Amniotic epithelial cell (primary cell): ENCODE results near the gene ADGRV1.

Source experiments
- DNase-seq: peaks from one replicate; pipeline ENCODE4 v3.0.0-alpha.2; 2010; ENCODE audit warnings: low read depth

Gene ADGRV1

DNA sequence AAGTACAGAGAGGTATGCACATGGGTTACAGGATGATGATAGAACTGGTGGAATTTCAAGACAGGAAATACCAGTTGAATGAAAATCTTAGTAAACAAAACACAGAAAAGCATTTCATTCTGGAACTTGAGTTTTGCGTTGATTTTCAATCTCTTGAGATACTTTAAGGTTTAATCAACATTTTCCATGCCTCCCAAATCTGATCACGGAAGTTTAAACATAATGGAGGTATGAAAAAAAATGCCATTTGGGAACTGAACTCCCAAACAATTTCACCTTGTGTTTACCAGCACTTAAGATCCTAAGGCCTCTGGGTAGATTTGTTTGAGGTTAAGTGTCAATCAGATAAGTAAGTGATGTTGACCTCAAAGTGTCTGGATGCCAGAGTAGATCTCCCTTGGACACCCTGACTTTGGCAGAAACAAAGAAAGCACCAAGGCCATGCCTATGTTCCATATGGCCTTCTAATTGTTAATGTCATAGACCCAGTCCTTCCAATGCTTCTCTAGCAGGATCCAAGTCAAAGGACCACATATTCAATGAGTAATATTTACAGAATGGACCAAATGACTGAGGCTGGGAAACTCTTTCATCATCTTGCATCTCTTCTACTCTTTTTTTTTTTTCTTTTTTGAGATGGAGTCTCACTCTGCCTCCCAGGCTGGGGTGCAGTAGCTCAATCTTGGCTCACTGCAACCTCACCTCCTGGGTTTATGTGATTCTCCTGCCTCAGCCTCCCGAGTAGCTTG is 607.6 kb downstream of the ADGRV1 start:
- peak; percentile 55 for DNase-seq

DNA sequence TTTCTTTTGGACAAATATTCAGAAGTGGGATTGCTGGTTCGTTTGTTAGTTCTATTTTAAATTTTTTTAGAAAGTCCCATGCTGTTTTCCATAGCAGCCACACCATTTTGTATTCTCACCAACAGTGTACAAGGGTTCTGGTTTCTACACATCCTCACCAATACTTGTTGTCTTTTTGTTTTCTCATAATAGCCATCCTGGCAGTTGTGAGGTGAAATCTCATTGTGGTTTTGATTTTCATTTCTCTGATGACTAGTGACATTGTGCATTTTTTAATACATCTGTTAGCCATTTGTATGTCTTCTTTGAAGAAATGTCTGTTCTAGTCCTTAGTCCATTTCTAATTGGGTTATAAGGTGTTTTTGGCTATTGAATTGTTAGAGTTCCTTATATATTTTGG is 610.3 kb downstream of the ADGRV1 start:
- no peak for DNase-seq

DNA sequence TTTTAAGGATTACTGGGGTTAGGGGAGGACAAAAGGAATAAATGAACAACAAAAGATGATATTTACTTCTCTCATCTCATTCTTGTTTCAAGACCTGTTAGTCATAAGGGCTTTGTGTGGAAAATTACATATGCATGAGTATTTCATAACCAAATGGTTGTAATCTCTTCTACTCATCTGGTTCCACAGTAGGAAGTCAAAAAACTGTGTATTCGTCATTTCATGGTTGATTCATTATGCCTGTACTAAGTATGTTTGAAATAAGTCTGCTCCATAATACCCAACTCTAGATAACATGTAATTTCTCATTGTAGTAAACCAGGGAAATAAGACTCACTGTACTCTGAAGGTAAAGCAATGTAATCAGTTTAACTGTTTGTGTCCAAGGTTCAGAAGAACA is 611.7 kb downstream of the ADGRV1 start:
- DNase-seq, result peak; percentile 92

DNA sequence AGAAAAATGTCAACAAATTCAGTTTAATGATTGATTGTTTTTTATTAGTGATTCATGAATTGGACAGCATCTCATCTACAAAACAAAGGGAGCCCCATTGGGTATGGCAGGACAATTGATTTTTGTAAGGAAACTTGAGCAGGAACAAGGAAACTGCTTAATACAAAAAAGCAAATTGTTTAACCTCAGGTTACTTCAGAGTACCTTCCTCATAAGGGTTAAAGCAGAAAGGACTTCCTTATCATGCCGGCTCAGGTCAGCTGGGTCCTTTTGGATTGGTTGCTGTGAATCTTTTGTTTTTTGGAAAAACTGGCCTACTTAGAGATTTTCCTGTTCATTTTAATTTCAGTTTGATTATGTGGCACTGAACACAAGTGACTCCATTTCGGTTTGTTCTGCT is 612.7 kb downstream of the ADGRV1 start:
- no peak for DNase-seq

DNA sequence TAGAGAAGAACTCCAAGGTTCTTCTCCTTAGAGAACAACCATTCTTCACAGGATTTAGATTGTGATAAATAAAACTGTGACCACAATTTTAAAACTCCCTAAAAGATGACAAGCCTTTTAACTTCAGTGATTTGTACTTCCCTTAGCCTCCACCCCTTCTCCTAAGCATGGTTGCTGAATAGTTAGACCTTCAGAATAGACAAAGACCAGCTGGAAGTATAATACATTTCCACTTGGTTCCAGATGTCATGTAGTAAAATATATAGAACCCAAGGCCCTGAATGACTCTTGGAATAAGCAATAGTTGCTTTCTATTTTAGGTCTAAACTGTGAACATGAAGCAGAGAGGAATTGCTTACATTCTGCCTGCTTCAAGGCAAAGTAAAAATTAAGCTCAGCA is 615.8 kb downstream of the ADGRV1 start:
- no peak for DNase-seq

DNA sequence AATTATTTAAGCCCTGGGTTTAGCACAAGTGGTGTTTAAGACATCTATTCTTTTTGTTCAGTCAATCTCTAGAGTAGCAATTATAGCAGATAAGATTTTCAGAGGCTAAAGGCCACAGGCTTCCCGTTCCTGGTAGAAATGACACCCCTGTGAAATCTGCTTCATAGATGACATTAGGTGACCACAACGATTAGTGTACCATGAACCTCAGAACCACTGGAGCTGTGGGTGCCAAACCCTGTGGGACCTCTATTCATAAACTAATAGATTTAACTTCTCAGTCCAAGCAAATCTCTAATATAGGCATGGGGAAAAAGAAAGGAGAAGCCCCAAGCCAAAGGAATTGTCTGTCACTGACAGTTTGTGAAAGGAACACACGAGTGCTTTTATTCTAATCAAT is 617.1 kb downstream of the ADGRV1 start:
- DNase-seq, result no peak

DNA sequence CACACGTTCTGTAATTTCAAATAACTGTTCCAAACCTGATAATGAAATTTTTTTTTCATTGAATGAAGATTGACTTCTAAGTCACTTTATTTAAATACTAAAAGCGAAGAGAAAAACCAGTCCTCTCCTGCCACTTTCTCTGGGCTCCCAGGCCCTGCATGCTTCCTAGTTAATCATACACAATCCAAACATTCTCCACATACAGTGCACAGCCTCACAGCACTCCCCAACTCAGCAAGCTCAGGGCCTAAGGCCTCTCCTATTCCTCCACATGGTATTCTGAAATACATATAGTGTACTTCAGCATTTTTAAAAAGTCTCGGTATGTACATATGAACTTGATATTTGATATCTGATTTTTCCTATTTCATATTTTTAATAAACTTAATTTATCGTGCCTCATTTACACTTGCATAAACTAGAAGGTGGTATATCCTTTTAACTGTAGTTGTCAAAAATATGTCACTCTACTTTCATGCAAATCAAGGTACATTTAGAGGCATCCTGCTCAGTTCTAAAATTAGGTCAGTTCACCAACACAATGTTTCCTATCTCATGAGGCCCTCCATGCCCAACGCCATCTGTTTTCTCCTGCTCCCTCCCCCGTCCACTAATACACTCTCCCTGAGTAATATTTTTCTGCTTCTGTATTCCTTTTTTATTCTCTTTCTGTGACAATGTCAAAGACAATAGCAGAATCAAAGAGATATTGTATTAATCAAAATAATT is 617.9 kb downstream of the ADGRV1 start:
- peak; percentile 42 for DNase-seq

DNA sequence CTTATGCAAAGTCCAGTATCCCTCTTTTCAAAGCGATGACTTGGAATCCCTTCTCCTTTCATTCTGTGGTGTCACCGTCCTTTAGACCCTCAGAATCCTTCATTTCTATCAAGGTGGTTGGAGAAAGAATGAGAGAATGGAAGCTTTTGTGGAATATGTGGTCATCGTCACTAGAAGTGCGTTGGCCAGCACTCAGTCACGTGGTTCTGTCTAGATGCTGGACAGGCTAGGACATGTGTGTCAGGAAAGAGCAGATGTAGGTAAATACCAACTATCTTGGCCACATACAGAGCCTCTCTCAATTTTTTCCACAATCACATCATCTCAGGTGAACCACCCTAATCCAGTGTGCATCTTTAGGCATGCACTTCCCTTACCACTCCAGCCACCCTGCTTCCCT is 618.5 kb downstream of the ADGRV1 start:
- no peak for DNase-seq

DNA sequence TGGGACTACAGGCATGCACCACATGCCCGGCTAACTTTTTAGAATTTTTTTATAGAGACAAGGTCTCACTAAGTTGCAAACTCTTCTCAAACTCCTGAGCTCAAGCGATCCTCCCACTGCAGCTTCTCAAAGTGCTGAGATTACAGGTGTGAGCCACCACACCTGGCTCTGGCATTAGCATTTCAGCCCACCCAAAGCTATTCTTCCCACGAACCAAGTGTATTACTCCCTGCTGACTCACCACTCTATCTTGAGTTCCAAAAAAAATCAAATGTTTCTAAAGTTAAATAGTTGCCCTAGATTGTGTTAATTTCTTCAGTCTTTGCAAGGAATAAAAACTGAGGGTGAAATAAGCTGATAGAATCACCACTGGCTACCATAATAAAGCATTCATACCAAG is 619.0 kb downstream of the ADGRV1 start:
- DNase-seq, result no peak

DNA sequence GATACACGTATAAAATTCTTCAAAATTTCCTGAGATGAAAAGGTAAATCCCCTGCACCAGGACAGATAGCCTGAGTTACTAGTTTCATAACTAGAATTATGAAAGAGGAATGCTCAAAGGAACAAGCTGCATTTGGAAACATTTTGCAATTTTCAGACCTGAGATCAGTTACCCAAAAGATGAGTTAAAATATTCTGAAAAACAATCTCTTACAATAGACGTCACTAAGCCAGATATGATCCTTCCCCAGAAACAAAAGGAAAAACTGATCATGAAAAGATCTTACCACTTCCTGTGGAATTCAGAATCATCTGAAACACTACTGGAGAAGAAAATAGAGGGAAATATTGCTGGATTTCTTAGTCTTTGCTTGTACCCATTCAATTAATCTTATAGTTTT is 619.9 kb downstream of the ADGRV1 start:
- peak; percentile 78 for DNase-seq

DNA sequence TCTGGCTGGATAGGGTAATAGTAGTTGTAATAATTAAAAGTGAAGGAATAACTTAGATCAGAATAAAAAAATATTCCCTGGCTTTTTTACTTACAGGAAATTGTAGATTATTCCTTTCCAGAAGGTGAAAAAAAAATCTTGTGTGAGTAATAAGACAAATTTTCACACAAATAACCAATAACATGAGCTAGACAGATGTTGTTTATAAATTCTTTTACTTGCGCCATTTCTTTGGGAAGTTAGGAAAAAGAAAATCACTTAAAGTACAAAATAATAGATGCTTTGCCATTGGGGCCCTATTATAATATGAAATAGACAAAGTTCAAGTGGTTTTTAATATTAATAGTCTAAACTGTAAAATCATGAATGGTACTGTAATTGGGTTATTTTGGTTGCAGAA is 620.4 kb downstream of the ADGRV1 start:
- peak; percentile 48 for DNase-seq

DNA sequence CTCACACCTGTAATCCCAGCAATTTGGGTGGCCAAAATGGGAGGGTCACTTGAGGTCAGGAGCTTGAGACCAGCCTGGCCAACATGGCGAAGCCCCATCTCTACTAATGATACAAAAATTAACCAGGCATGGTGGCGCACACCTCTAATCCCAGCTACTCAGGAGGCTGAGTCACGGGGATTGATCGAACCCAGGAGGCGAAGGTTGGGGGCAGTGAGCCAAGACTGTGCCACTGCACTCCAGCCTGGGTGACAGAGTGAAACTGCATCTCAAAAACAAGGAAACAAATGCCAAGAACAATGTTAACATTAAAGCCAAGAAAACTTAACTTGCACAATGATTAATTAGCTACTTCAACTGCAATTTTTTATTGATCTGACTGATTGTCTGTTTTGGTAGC is 621.9 kb downstream of the ADGRV1 start:
- no peak for DNase-seq

DNA sequence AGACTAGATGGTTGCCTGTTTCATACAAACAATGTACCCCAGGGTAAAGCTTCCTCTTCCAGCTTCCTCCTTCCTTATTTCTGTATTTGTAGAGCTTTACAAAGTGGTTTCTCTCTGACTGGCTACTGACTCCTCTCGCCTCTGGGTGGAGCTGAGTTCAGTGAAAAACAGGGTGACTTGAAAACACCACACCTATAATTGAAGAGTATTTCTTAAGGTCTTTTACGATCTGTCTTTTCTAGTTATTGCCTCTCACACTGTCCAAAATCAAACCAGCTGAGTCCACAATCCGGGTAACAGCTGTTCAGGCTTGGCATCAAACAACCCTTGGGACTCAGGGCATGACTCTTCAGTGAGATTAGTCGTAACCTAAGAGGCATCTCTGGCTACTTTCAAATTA is 624.2 kb downstream of the ADGRV1 start:
- no peak for DNase-seq

DNA sequence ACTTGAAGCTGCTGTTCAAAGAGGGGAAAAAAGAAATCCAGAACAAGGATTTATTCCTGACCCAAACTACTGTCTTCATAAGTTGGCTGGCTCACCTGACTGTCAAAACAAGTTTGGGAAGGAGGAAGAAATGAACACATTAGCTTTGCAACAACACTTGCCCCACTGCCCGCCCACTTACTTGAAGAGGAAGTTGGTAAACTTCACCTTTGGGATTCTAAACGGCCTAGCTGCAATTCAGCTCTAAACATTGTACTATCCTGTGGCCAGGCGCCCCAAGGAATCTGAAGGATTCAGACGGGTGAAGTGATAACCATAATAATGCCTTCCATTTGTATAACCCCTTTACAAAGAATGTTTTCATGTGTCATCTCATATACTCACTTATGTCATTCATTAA is 625.1 kb downstream of the ADGRV1 start:
- DNase-seq, result no peak

DNA sequence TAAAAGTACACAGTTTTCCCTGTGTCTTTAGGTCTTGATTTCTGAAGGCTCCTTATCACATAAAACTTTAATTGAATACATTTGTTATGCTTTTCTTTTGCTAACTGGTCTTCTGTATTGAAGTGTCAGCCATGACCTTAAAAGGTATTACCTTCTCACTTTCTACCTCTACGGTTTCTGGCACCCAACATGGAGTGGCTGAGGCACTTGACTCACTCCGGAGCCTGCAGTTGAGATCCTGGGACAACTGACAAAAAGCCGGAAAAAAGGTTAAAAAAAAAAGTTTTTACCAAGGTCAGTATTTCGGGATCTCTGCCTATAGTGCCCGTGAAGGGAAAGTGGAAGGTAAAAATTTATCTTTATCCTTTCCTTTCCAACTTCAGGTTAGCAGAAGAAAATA is 627.5 kb downstream of the ADGRV1 start:
- DNase-seq, result no peak

DNA sequence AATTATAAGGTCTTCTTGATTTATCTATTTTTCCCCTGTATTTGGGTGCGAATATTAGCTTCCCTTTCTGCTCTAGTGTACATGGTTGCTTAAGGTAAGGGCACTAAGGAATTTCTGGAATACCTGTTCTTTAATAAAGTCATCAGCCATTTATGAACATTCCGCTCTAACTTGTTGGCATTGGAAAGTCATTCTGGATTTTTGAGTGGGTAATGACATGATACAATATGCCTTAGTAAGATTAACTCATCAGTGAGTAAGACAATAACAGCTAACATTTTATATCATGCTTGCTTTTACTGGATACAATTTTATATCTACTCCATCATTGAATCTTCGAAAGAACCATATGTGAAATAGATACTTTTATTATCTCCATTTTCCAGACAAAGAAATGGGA is 628.4 kb downstream of the ADGRV1 start:
- no peak for DNase-seq

DNA sequence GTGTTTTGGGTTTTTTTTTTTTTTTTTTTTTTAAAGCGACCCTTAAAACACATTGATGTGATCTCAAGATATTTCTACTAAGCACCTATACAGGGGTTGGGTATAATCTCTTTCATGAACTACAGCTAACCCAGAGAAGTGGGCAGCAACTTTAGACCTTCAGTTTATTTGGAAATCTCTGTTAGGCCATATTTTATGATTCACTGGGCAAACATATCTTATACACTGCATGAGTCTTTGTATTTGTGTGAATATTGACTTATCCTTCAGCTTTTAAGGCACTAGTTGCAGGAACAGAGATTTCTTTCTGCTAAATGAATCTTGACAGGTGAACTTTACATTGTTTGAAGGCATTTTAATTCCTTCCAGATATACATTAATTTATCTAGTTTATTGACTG is 630.2 kb downstream of the ADGRV1 start:
- no peak for DNase-seq

DNA sequence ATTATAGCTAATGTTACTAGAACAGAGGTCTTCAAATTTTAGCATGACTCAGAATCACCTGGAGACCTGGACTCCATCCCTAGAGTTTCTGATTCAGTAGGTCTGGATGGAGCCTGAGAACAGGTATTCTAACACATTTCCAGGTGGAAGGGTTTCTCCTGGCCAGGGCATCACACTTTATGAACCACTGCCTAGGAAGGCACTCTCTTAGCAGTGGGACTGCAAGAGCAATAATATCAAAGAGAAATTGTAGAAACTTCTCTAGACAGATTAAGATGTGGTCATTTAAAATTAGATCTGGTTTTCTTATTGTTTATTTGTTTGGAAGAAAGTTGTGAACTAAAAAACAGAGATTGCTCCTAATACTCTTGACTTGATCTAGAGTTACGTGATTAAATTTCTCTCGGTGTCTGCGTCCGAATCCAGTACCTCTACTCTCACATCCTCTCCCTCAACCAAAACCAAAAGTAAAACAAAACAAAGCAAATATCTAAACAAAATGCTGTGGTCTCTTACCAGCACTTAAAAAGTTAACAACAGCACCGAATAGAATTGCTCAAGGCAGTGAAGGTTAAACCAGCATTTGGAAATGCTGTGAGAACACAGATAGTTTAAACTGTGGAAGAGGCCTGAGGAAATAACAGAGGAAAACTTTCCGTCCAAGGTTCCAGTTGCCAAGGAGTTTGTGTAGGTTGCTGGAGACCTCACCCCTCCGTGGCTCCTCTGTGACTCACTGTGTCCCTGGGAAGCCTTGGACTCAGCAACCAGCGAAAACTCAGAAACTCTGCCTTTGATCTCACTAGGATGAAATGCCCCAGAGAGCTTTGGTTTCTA is 631.1 kb downstream of the ADGRV1 start:
- DNase-seq, result peak; percentile 82

DNA sequence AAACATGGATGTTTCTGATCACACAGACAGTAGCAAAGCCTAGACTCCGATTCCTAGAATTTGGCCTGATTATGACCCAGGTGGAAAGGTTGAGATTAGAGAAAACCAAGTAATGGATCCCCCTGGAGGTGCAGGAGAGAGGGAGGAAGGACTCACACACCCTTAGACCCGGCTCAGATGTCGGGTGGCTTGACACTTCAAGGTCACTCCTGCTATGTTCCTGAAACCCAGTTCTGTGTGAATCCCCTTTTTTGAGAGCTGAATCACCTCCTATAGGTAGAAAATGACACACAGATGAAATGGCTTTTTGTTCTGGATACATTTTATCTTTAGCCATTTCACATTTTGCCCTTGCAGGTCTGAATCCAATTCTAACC is 631.7 kb downstream of the ADGRV1 start:
- DNase-seq, result no peak

DNA sequence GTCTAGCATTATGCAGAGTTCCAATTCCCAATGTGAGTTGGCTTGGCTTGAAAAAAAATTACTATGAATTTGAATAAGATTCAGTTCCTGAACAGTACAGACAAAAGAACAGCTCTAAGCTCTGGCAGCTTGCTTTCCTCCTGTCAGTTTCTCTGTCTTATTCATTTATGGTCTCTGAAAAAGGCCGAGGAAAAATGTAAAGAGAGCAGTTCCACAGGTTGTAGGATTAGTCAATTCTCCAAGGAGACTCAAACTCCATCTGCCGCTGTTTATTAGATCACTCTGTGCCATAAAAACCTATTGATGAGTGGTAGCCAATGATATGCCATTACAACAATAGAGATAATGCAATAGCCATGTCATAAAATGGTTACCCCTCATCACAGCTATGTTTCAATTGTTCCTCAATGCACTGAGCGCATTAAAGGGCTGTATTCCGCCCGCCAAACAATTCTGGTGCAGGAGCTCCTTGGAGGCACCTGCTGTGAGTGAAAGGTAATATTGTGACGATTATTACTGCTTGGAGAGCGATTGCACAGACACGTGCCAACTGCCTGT is 636.3 kb downstream of the ADGRV1 start:
- no peak for DNase-seq

DNA sequence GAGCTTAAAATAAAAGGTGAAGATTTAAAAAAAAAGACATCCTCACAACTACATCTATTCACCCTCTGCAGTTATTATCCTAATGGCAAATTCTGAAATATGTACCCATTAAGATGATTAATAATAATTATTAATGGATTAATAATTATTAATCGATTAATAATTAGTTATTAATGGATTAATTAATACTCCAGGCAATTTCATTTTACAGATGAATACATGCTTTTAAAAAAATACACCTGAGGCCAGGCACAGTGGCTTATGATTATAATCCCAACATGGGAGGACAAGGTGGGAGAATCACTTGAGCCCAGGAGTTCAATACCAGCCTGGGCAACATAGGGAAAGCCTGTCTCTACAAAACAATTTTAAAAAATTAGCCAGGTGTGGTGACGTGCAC is 642.1 kb downstream of the ADGRV1 start:
- no peak for DNase-seq

DNA sequence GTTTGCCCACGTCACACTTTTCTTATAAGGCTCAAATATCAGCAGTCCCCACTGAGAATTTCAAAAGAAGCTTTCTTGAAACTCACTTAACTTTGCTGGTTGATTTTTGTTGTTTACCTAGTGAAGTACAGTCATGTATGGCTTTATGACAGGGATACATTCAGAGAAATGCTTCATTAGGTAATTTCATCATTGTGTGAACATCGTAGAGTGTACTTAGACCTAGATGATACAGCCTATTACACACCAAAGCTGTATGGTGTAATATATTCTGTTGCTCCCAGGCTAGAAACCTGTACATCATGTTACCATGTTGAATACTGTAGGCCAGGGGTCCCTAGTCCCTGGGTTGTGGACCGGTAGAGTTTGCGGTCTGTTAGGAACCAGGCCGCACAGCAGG is 647.5 kb downstream of the ADGRV1 start:
- no peak for DNase-seq

DNA sequence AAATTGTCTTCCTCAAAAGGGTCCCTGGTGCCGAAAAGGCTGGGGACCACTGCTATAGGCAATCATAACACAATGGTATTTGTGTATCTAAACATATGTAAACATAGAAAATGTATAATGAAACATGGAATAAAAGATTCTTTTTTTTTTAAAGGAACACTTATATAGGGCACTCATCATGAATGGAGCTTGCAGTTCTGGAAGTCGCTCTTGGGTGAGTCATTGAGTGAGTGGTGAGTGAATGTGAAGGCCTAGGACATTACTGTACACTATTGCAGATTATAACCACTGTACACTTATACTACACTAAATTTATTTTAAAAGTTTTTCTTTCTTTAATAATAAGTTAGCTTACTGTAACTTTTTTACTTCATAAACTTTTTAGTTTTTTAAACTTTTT is 648.1 kb downstream of the ADGRV1 start:
- DNase-seq, result peak; percentile 78
